HCT116 (cell line): Measurements from ENCODE around the gene GLRA3. TPM values are rescaled to one million over a fixed set of nuclear protein-coding genes. Genes with fewer than 3 reads are reported as not detected.

Experiments
- ATAC-seq: fragments of 200-7000 bp; cut with Tn5 transposase; 2 replicates; pipeline ENCODE4 v1.9.1; 2020; ENCODE audit warnings: mild to moderate bottlenecking, moderate library complexity
- BruUV-seq: library from RNA; stranded (reverse); fragments of 400-500 nt; replicated peaks from 2 replicates; lab custom pipeline; 2021; lab: Mats Ljungman, UMichigan
- CTCF ChIA-PET: fragments of 300-600 bp; sonication (Branson Sonifier 250); formaldehyde crosslinking; loops from one replicate; lab custom pipeline; 2021; ENCODE audit warnings: antibody characterized with exemption; lab: Charles Lee
- POLR2A ChIA-PET: fragments of 300-600, 350-600 bp; sonication (Branson Sonifier 250); formaldehyde crosslinking; loops from one replicate; lab custom pipeline; 2021; ENCODE audit warnings: antibody characterized with exemption; lab: Charles Lee
- RAD21 ChIA-PET, 2 experiments: fragments of 300-600 bp; sonication (Branson Sonifier 250); formaldehyde crosslinking; loops; one replicate each; lab custom pipeline; 2023; ENCODE audit warnings: low total read pairs in 2 of 2; ENCODE audit not compliant: uncharacterized antibody in 2 of 2, unreplicated experiment in 2 of 2, low non-redundant PET in 1 of 2; lab: Charles Lee
- DNase-seq: peaks from one replicate; pipeline ENCODE4 v3.0.0-alpha.2; 2010; ENCODE audit warnings: low read depth, low spot score
- H2AFZ ChIP-seq: fragments of 200-600 bp; shearing (Covaris generic), sonication (generic); 2 replicates; pipeline ENCODE4 v1.6.1; 2017; ENCODE audit warnings: low read depth, mixed run types, mixed read lengths, antibody characterized with exemption, low read length; ENCODE audit not compliant: poor library complexity, severe bottlenecking
- H3K27ac ChIP-seq: 2 replicates; pipeline ENCODE4 v1.5.1; 2012; ENCODE audit warnings: low read depth, low read length
- H3K27me3 ChIP-seq: fragments of 200-600 bp; sonication (generic); 2 replicates; pipeline ENCODE4 v1.6.1; 2016; ENCODE audit warnings: mixed run types, low read length, mixed read lengths; ENCODE audit not compliant: insufficient read depth
- H3K36me3 ChIP-seq, 2 experiments: fragments of 200-500 bp in 1 of 2; fragments of 200-600 bp in 1 of 2; sonication (Bioruptor generic) in 1 of 2; sonication (generic) in 1 of 2; 2 replicates each; pipeline versions ENCODE4 v1.5.1 to v1.6.1; 2014 to 2016; ENCODE audit warnings: low read length in 2 of 2, inconsistent platforms in 1 of 2, mixed read lengths in 1 of 2, mixed run types in 1 of 2; ENCODE audit not compliant: insufficient read depth in 2 of 2, control insufficient read depth in 1 of 2
- H3K4me1 ChIP-seq, 2 experiments: fragments of 200-600 bp in 1 of 2; sonication (generic) in 1 of 2; 2 replicates each; pipeline versions ENCODE4 v1.5.1 to v1.6.1; 2012 to 2017; ENCODE audit warnings: low read length in 2 of 2, inconsistent platforms in 1 of 2, mild to moderate bottlenecking in 1 of 2, mixed read lengths in 1 of 2, mixed run types in 1 of 2, moderate library complexity in 1 of 2; ENCODE audit not compliant: insufficient read depth in 2 of 2, control insufficient read depth in 1 of 2
- H3K4me2 ChIP-seq: fragments of 200-600 bp; sonication (generic); 2 replicates; pipeline ENCODE4 v1.6.1; 2017; ENCODE audit warnings: mixed run types, low read length, mixed read lengths
- H3K4me3 ChIP-seq, 2 experiments: fragments of 200-600 bp in 1 of 2; sonication (generic) in 1 of 2; replicated peaks in 1 of 2; 2 replicates each; pipeline ENCODE4 v1.5.1; 2011 to 2016; ENCODE audit warnings: low read length in 2 of 2, control low read depth in 1 of 2, low read depth in 1 of 2, mild to moderate bottlenecking in 1 of 2, mixed read lengths in 1 of 2, mixed run types in 1 of 2
- H3K79me2 ChIP-seq: fragments of 200-600 bp; sonication (generic); 2 replicates; pipeline ENCODE4 v1.6.1; 2017; ENCODE audit warnings: mild to moderate bottlenecking, mixed run types, low read length, moderate library complexity, mixed read lengths; ENCODE audit not compliant: insufficient read depth
- H3K9ac ChIP-seq: fragments of 200-600 bp; sonication (generic); 2 replicates; pipeline ENCODE4 v1.6.1; 2016; ENCODE audit warnings: low read length, mixed read lengths
- H3K9me2 ChIP-seq: fragments of 200-600 bp; sonication (generic), shearing (Covaris generic); 2 replicates; pipeline ENCODE4 v1.6.1; 2017; ENCODE audit warnings: mixed run types, mild to moderate bottlenecking, moderate library complexity; ENCODE audit not compliant: insufficient read depth
- H3K9me3 ChIP-seq, 2 experiments: fragments of 200-500 bp in 1 of 2; fragments of 200-600 bp in 1 of 2; sonication (Bioruptor generic) in 1 of 2; sonication (generic) in 1 of 2; 2 replicates each; pipeline ENCODE4 v1.6.1; 2014 to 2017; ENCODE audit warnings: low read length in 2 of 2, mixed read lengths in 2 of 2, inconsistent platforms in 1 of 2, low read depth in 1 of 2, mild to moderate bottlenecking in 1 of 2, mixed run types in 1 of 2, moderate library complexity in 1 of 2; ENCODE audit not compliant: control insufficient read depth in 1 of 2, insufficient read depth in 1 of 2
- H4K20me1 ChIP-seq: fragments of 200-600 bp; sonication (generic), shearing (Covaris generic); 2 replicates; pipeline ENCODE4 v1.6.1; 2017; ENCODE audit warnings: mixed run types, mild to moderate bottlenecking, moderate library complexity; ENCODE audit not compliant: insufficient read depth
- CEBPB ChIP-seq: IDR thresholded peaks from 2 replicates; pipeline ENCODE4 v1.6.1; 2012; ENCODE audit warnings: low read depth
- CTCF ChIP-seq, 3 experiments: fragments of 200-600 bp in 1 of 3; sonication (generic) in 1 of 3; IDR thresholded peaks in 2 of 3; conservative IDR thresholded peaks in 1 of 3; 2 replicates each; pipeline ENCODE4 v1.5.1; 2012 to 2017; ENCODE audit warnings: low read depth in 2 of 3, low read length in 2 of 3, antibody characterized with exemption in 1 of 3, borderline replicate concordance in 1 of 3, control low read depth in 1 of 3, mild to moderate bottlenecking in 1 of 3, mixed read lengths in 1 of 3, mixed run types in 1 of 3, moderate library complexity in 1 of 3; ENCODE audit not compliant: insufficient read depth in 1 of 3
- EGR1 ChIP-seq: IDR thresholded peaks from 2 replicates; pipeline ENCODE4 v1.6.1; 2012; ENCODE audit warnings: low read depth
- EZH2 ChIP-seq: fragments of 200-600 bp; sonication (generic); IDR thresholded peaks from 2 replicates; pipeline ENCODE4 v1.6.1; 2017; ENCODE audit warnings: antibody characterized with exemption, mixed run types
- EZH2phosphoT487 ChIP-seq: fragments of 200-600 bp; IDR thresholded peaks from 2 replicates; pipeline ENCODE4 v1.6.1; 2018; ENCODE audit warnings: antibody characterized with exemption, borderline replicate concordance
- FOSL1 ChIP-seq: IDR thresholded peaks from 2 replicates; pipeline ENCODE4 v1.6.1; 2012; ENCODE audit warnings: low read depth
- POLR2A ChIP-seq: IDR thresholded peaks from 2 replicates; pipeline ENCODE4 v1.7.0; 2011; ENCODE audit warnings: borderline replicate concordance; ENCODE audit not compliant: insufficient read depth, insufficient read length; ENCODE audit errors: extremely low read depth
- POLR2AphosphoS5 ChIP-seq: IDR thresholded peaks from 2 replicates; pipeline ENCODE4 v1.6.1; 2011; ENCODE audit warnings: mild to moderate bottlenecking, low read depth, low read length, moderate library complexity
- RAD21 ChIP-seq: IDR thresholded peaks from 2 replicates; pipeline ENCODE4 v1.6.1; 2012; ENCODE audit warnings: low read depth, mild to moderate bottlenecking
- SRF ChIP-seq: IDR thresholded peaks from 2 replicates; pipeline ENCODE4 v1.6.1; 2012; ENCODE audit warnings: low read depth
- YY1 ChIP-seq: IDR thresholded peaks from 2 replicates; pipeline ENCODE4 v1.6.1; 2011; ENCODE audit warnings: low read length, low read depth, moderate library complexity, mild to moderate bottlenecking; ENCODE audit not compliant: insufficient replicate concordance; ENCODE audit errors: extremely low read depth
- ZBTB33 ChIP-seq: IDR thresholded peaks from 2 replicates; pipeline ENCODE4 v1.6.1; 2011; ENCODE audit warnings: mild to moderate bottlenecking, low read length, moderate library complexity; ENCODE audit not compliant: insufficient replicate concordance; ENCODE audit errors: extremely low read depth
- ZNF274 ChIP-seq: fragments of 200-500 bp; sonication (Bioruptor generic); IDR thresholded peaks from 2 replicates; pipeline ENCODE4 v1.6.1; 2014; ENCODE audit warnings: mild to moderate bottlenecking, low read depth, low read length, inconsistent platforms
- intact Hi-C: fragments of 100-400 bp; cut with micrococcal nuclease; formaldehyde crosslinking; loops from 2 replicates; pipeline ENCODE4 v1.10.0; 2022
- total RNA-seq: library from RNA; stranded (reverse); gene quantifications from one replicate; pipeline ENCODE4 v1.2.1, GENCODE V29; 2021; ENCODE audit not compliant: unreplicated experiment
- TF ChIP-seq, protein P1 (sequence below): IDR thresholded peaks from 2 replicates; pipeline ENCODE4 v1.6.1; 2012; ENCODE audit warnings: low read depth
- TF ChIP-seq, protein P2 (sequence below): IDR thresholded peaks from 2 replicates; pipeline ENCODE4 v1.6.1; 2012

The GLRA3 gene
- total RNA-seq, 1 experiment from 2014 or later: not detected

DNA sequence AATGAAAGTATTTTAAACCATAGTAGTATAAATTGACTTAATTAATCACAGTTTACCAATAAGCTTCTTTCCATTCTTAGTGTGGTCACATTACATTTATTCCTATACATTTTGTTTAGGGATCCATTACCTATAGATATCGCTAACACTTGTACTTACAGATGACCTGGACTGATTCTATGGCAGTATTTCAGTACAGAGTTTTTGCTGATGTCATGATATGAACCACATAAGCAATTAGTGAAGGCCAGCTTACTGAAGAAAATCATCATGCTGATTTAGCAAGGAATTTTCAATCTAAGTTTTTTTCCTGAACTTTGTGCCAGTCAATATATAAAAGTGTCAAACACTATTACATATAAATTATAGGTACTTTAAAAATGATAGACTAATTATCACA is 193.3 kb downstream of the GLRA3 start:
- no peak overlapping the region for H3K4me3 ChIP-seq
- H4K20me1 ChIP-seq: no peaks in the 10 kb centered on the region
- H3K36me3 ChIP-seq: no peaks in the 10 kb centered on the region
- CTCF ChIA-PET: no interaction called here
- no peak overlapping the region for H3K9ac ChIP-seq
- no peaks in the 10 kb centered on the region for H3K4me1 ChIP-seq
- no peak overlapping the region for H2AFZ ChIP-seq
- TF ChIP-seq CEBPB (no peak), POLR2AphosphoS5 (no peak), YY1 (no peak), SRF (no peak), ZNF274 (no peak), EZH2phosphoT487 (no peak), EZH2 (no peak), POLR2A (no peak), RAD21 (no peak), EGR1 (no peak), CTCF (IDR thresholded peaks at IDR 0.05 in 2 of 3, conservative IDR thresholded peaks at IDR 0.05 in 1 of 3; ENCODE audit: borderline replicate concordance in 1 of 3, insufficient read depth in 1 of 3, low read depth in 2 of 3, low read length in 2 of 3) (no peak), FOSL1 (no peak), ZBTB33 (no peak)
- TF ChIP-seq, protein P1, sequence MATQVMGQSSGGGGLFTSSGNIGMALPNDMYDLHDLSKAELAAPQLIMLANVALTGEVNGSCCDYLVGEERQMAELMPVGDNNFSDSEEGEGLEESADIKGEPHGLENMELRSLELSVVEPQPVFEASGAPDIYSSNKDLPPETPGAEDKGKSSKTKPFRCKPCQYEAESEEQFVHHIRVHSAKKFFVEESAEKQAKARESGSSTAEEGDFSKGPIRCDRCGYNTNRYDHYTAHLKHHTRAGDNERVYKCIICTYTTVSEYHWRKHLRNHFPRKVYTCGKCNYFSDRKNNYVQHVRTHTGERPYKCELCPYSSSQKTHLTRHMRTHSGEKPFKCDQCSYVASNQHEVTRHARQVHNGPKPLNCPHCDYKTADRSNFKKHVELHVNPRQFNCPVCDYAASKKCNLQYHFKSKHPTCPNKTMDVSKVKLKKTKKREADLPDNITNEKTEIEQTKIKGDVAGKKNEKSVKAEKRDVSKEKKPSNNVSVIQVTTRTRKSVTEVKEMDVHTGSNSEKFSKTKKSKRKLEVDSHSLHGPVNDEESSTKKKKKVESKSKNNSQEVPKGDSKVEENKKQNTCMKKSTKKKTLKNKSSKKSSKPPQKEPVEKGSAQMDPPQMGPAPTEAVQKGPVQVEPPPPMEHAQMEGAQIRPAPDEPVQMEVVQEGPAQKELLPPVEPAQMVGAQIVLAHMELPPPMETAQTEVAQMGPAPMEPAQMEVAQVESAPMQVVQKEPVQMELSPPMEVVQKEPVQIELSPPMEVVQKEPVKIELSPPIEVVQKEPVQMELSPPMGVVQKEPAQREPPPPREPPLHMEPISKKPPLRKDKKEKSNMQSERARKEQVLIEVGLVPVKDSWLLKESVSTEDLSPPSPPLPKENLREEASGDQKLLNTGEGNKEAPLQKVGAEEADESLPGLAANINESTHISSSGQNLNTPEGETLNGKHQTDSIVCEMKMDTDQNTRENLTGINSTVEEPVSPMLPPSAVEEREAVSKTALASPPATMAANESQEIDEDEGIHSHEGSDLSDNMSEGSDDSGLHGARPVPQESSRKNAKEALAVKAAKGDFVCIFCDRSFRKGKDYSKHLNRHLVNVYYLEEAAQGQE: no peak
- TF ChIP-seq, protein P2, sequence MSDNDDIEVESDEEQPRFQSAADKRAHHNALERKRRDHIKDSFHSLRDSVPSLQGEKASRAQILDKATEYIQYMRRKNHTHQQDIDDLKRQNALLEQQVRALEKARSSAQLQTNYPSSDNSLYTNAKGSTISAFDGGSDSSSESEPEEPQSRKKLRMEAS: no peak
- TF ChIP-seq, all 23 proteins: peak for 0
- H3K27me3 ChIP-seq: no peaks in the 10 kb centered on the region
- ChIA-PET RAD21 (no interaction called here), POLR2A (no interaction called here)
- ATAC-seq (no peak), DNase-seq (no peak)
- H3K79me2 ChIP-seq: no peaks in the 10 kb centered on the region
- H3K9me3 ChIP-seq: no peaks in the 10 kb centered on the region
- no peaks in the 10 kb centered on the region for H3K9me2 ChIP-seq
- H3K27ac ChIP-seq: no peak overlapping the region
- no peak overlapping the region for H3K4me2 ChIP-seq
- intact Hi-C loops: no loop called here
- no TSS peak for BruUV-seq
